GM19324 (cell line): ENCODE measurements around the gene NELFCD.
"Not testable (repeated sequence)": the region's sequence is repeated elsewhere in the genome, so short reads cannot be mapped to it uniquely, and the experiment has no call there.

Experiments
- ATAC-seq: cut with Tn5 transposase; IDR thresholded peaks from one replicate; pipeline ENCODE4 v1.9.1; 2021; ENCODE audit warnings: mild to moderate bottlenecking, moderate library complexity; ENCODE audit not compliant: unreplicated experiment, low FRiP score

Gene NELFCD

GRCh38 chr20:58971429-58971828, 9.6 kb upstream of the NELFCD start:
- ATAC-seq, result no peak

DNA sequence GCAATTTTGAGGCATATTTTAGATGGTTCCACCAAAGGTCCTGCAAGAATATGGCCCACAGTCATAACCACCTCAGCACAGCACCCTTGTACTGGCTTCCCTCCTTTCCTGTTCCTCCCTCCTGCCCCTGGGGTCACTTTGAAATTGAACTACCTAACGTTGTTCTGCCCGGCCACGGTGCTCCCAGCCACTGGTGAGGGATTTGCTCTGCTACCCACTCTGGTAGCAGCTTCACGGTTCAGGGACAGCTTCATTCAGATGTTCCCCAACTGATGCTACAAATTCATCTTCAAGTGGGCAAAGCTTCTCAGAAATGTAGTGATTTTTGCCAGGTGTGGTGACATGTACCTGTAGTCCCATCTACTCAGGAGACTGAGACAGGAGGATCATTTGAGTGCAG, 7.9 kb upstream of the NELFCD start:
- no peak for ATAC-seq

DNA sequence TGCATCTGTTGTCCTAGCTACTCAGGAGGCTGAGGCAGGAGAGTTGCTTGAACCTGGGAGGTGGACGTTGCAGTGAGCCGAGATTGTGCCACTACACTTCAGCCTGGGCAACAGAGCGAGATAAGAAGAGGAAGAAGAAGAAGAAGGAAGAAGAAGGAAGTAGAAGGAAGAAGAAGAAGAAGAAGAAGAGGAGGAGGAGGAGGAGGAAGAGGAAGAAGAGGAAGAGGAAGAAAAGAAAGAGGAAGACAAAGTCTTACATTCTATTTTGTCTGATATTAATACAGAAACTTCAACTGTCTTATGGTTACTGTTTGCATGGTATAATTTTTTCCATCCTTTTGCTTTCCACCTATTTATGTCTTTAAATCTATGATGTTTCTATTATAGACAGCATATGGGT, 7.2 kb upstream of the NELFCD start:
- no peak for ATAC-seq

GRCh38 chr20:58975353-58975752, 5.7 kb upstream of the NELFCD start:
- no peak for ATAC-seq

DNA sequence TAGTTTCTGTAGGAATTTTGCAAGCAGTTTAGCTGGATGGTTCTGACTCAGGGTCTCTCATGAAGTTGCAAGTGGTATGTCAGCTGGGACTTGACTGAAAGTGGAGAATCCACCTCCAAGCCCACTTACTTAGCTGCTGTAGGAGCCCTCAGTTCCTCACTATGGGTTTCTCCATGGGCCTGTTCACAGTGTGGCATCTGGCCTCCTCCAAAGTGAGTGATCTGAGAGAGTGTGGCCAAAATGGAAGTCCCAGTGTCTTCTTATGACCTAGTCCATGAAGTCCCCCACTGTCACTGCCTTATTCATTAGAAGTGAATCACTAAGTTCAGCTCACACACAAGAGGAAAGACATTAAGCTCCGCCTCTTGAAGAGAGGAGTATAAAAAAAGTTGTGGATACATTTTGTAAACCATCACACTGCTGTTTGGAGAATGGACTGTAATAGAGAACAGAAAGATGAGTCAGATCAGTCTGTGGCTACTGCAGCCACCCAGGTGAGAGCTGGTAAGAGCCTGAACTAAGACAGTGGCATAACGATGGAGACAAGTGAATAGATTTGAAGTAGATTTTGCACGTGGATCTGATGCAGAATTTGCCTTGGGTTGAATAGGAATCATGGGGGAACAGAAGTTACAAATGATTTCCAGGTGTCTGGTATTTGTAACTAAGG, 4.9 kb upstream of the NELFCD start:
- no peak for ATAC-seq

DNA sequence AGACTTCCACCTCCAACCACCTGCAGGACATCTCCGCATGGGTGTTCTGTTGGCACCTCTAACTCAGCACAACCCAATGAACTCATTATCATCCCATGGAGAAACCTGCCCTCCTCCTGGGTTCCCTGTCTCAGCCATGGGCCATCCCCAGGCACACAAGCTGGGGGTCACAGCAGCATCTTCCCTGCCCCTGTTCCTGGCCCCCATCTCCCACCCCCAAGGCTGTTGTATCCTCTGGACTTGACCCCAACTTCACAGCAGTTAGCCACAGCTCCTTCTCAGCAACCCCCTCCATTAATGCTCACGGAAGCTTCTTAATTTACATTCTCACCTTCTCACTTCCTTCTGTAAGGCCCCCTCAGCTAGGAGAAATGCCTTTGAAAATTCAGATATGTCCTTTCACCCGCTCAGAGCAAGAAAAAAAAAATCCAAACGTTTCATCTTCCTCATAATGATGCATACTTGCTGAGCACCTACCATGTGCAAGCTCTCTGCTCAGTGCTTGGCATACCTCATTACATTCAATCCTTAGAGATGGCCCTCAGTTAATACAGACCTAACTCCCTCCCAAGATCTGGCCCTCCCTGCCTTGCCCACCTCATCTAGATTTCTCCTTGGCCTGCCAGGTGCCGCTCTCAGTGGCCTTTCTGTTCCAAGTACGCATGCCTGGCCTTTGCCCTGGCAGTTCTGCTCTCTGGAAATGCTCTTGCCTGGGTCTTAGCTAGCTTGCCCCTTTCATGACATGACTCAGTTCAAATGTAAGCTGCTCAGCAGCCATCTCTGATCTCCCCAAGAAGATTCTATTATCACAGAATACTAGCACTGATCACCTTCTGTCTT, 2.5 kb upstream of the NELFCD start:
- ATAC-seq, result no peak

- ATAC-seq, result no peak
These were observed 740 bp downstream of the NELFCD start for GRCh38 chr20:58981628-58982364.

- ATAC-seq, result no peak
These were observed 1.5 kb downstream of the NELFCD start for GRCh38 chr20:58982406-58983114.

GRCh38 chr20:58983115-58983468, 2.0 kb downstream of the NELFCD start:
- ATAC-seq, result not testable (repeated sequence)

GRCh38 chr20:58984691-58985090, 3.6 kb downstream of the NELFCD start:
- no peak for ATAC-seq

DNA sequence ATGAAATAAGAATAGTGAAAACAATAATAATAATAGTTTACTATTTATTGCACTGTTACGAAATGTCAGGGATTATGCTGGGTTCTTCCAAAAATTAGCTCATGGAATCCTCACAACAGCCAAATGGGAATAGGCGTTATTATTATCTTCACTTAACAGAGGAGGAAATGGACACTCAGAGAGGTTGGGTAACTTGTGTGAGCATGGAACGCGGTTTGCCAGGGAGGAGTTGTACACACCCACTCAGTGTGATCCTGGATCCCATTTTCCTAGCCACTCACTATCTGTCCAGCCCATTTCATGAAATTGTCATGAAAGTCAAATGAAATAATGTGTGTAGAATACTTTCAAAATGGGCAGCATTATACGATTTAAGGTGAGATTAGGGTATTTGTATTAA, 4.6 kb downstream of the NELFCD start:
- no peak for ATAC-seq

DNA sequence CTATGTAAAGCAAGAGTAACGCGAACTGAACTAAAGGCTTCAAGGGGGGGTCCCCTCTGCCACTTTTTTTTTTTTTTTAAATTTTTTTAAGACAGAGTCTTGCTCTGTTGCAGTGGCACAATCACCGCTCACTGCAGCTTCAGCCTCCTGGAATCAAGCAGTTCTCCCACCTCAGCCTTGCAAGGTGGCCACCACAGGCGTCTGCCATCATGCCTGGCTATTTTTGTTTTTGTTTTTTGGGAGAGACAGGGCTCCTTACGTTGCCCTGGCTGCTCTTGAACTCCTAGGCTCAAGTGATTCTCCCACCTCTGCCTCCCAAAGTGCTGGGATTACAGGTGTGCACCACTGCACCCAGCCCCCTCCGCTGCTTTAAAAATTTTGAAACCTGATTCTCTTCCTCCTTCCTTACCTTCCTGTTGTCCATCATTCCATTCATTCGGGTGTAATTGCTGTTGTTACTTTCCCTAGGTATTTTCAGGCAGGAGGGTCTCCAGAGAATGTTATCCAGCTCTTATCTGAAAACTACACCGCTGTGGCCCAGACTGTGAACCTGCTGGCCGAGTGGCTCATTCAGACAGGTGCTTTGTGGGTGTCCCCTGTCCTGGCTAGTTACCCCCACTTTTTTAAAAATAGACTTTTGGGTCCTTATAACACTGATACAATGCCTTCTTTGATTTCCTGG, 5.4 kb downstream of the NELFCD start:
- no peak for ATAC-seq

DNA sequence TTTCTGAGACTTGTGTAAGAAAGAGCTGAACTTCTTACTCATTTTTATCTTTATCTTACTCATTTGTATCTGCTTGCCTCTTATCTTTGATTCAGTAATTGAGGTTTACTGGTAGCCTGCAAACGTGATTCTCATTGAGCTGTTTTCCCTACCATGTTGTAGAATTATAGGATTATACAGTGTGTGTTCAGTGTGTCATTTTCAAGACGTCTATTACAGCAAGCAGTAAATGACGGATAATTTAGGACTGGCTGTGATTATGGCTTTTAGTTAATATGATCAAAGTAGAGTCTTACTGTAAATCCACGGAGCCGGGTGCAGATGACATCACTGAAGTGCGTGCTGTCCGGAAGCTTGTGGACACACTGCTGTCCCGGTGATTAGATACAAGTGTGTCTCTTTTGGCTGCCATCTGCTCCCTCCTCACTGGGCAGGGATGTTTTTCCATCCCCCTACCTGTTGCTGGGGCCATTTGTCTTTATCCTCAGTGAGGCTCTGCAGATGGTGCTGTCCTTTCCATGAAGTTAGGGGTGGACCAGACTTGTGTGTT, 6.0 kb downstream of the NELFCD start:
- no peak for ATAC-seq

DNA sequence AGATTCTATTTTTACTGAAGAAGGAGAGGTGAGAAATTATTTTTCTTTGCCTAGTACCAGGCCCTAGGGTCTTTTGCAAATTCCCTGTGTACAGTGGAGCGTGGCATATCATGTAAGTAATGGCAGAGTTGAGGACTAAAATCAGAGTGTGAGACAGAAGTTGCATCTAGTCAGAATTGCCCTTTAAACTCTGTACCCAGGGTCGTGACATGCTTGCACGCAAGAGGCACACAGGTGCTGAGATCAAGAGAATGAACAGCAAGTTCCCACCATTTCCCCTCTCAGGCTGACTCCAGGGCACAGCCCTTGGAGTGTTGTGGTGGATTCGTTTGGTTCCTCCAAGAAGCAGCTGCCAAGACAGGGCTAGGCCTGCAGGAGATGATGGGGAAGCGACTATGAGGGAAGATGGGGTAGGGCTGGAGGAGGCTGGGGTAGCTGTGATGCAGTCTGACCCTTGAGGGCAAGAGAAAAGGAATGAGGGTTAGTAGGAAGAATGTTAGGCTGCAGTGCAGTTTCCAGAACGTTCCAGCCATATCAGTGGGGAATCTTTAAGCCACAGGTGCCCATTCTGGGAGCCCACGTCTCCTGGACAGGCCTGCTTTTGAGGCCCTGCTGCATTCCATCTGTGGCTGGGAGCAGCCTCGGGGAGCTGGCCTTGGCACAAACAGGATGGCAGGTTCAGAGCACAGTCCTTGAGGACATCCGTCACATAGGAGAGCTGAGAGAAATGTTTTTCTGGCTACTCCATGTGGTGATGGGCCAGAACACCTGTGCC, 6.9 kb downstream of the NELFCD start:
- no peak for ATAC-seq

DNA sequence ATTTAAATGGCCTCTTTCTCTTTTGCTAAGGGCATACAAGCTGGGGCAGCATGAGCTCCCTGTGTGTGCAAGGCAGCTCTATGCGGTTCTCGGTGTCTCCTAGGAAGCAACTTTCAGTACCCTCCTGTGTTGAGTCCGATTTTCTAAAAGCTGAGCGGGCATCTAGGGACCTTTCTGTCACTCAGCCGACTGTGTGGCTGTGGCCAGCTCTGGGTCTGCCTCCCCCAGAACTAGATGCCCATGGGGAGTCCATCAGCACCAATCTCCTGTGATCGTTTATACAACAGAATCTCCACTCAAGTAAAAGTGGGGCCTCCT, 7.5 kb downstream of the NELFCD start:
- no peak for ATAC-seq

DNA sequence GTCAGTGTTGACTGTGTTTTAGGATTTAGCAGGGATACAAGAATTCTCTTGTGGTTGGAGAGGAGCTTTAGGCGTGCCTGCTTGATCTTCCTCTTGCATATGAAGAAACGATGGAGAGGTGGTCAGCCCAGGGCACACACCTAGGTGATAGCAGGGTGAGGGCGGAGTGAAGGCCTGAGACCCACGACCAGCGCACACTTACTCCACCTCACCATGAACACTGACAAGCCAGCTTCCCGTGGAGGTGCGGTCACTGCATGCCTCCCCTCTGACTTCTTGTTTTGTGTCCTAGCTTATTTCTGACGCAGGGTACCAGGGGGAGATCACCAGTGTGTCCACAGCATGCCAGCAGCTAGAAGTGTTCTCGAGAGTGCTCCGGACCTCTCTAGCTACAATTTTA, 8.1 kb downstream of the NELFCD start:
- ATAC-seq, result no peak

- ATAC-seq, result no peak
These were observed 9.8 kb downstream of the NELFCD start for GRCh38 chr20:58990651-58991445.

DNA sequence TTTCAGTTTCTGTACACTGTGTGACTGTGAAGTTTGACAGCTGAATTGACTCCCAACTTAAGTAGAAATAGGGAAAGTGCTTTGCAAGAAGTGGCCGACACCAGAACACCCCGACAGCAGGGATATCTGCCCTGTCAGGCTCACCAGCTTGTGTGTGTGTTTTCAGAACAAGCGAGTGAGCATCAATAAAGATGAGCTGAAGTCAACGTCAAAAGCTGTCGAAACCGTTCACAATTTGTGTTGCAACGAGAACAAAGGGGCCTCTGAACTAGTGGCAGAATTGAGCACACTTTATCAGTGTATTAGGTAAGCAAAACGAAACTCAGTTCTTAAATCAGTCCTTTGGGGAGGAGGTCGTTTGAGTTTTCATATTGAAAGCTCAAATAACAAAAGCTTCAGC, 10.7 kb downstream of the NELFCD start:
- no peak for ATAC-seq

DNA sequence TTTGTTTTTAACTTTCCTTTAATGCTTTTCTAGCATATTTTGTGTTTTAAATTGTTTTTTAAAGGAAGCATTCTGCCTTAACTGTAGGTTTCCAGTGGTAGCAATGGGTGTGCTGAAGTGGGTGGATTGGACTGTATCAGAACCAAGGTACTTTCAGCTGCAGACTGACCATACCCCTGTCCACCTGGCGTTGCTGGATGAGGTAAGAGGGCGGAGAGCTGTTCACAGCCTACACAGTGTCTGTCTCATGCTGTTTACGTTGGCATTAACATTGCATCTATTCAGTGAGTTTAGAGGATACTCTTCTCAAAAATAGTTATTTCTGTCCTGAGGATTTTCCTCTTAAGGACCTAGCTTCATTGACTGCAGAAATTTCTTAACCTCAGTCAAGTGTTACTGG, 11.9 kb downstream of the NELFCD start:
- no peak for ATAC-seq
